Activated CD4-positive, alpha-beta T cell treated with anti-CD3 and anti-CD28 coated beads, Interleukin-2, amount 10 ng/mL, durations not matched to agents 7 days and 5 days (primary cell): Measurements from ENCODE around the gene TEX261. TPM values are rescaled to one million over a fixed set of nuclear protein-coding genes. Genes with fewer than 3 reads are reported as not detected.

ENCODE experiments used
- CTCF ChIA-PET: fragments of 350-600 bp; sonication (Branson Sonifier 250); formaldehyde crosslinking; loops from one replicate; lab custom pipeline; 2021; ENCODE audit warnings: antibody characterized with exemption; lab: Charles Lee
- POLR2A ChIA-PET: fragments of 350-600 bp; sonication (Branson Sonifier 250); formaldehyde crosslinking; loops from one replicate; lab custom pipeline; 2021; ENCODE audit warnings: antibody characterized with exemption; lab: Charles Lee
- DNase-seq: peaks from one replicate; pipeline ENCODE4 v3.0.0-alpha.2; 2020
- H3K27ac Mint-ChIP-seq: one replicate; pipeline ENCODE4 v1.8.0; 2021; ENCODE audit warnings: mild to moderate bottlenecking, moderate library complexity, mixed read lengths
- H3K27me3 Mint-ChIP-seq: one replicate; pipeline ENCODE4 v1.8.0; 2021; ENCODE audit warnings: mixed read lengths
- H3K36me3 Mint-ChIP-seq: one replicate; pipeline ENCODE4 v1.8.0; 2021; ENCODE audit warnings: low read depth, mixed read lengths
- H3K4me1 Mint-ChIP-seq: one replicate; pipeline ENCODE4 v1.8.0; 2021; ENCODE audit warnings: mixed read lengths
- H3K4me3 Mint-ChIP-seq: one replicate; pipeline ENCODE4 v1.8.0; 2021; ENCODE audit warnings: mild to moderate bottlenecking, moderate library complexity, mixed read lengths
- H3K9me3 Mint-ChIP-seq: one replicate; pipeline ENCODE4 v1.8.0; 2021; ENCODE audit warnings: mixed read lengths
- total RNA-seq, 2 experiments: library from RNA; stranded (reverse); gene quantifications; one replicate each; pipeline ENCODE4 v1.2.3, GENCODE V29; 2021

Gene TEX261
- total RNA-seq, 2 experiments from 2014 or later = 58.2 to 69.0 TPM

- Mint-ChIP-seq H3K9me3 (no peaks in the 10 kb centered on the region), H3K27me3 (peaks cover 16% of the 10 kb centered on the region), H3K4me3 (no peak overlapping the region), H3K27ac (peak overlapping the region; percentile 10), H3K36me3 (peaks cover 3% of the 10 kb centered on the region), H3K4me1 (peaks cover 17% of the 10 kb centered on the region)
- DNase-seq = no peak
- POLR2A ChIA-PET = no interaction called here
- CTCF ChIA-PET = interaction anchor here (1.2 to 2.1 kb wide), 3 partner anchors 9 to 186 kb away, joined by 3 to 6 read pairs (median 5); no protein-coding TSS in a partner anchor
Observed at GRCh38 chr2:70975237-70975636, 19.4 kb downstream of the TEX261 start.

GRCh38 chr2:70974592-70974991, 20.1 kb downstream of the TEX261 start:
- DNase-seq = no peak
- ChIA-PET POLR2A (no interaction called here), CTCF (interaction anchor here (1.0 to 2.1 kb wide), 4 partner anchors 10 to 185 kb away, joined by 3 to 6 read pairs (median 4); no protein-coding TSS in a partner anchor)
- Mint-ChIP-seq H3K27ac (no peak overlapping the region), H3K27me3 (peaks cover 20% of the 10 kb centered on the region), H3K4me1 (peaks cover 17% of the 10 kb centered on the region), H3K36me3 (peaks cover 3% of the 10 kb centered on the region), H3K9me3 (no peaks in the 10 kb centered on the region), H3K4me3 (no peak overlapping the region)

GRCh38 chr2:70967189-70967588, 27.5 kb downstream of the TEX261 start:
- no peak overlapping the region for H3K4me3 Mint-ChIP-seq
- CTCF ChIA-PET = interaction anchor here (1.2 to 2.2 kb wide), 4 partner anchors 17 to 96 kb away, joined by 4 to 8 read pairs (median 6); no protein-coding TSS in a partner anchor
- peaks cover 52% of the 10 kb centered on the region for H3K27me3 Mint-ChIP-seq
- no peaks in the 10 kb centered on the region for H3K36me3 Mint-ChIP-seq
- no peak for DNase-seq
- no peaks in the 10 kb centered on the region for H3K9me3 Mint-ChIP-seq
- peaks cover 7% of the 10 kb centered on the region for H3K4me1 Mint-ChIP-seq
- H3K27ac Mint-ChIP-seq = no peak overlapping the region
- POLR2A ChIA-PET = interaction anchor here (0.7 kb wide), 1 partner anchor 18 kb away, joined by 3 read pairs; no protein-coding TSS in a partner anchor

- Mint-ChIP-seq H3K4me1 (peaks cover 7% of the 10 kb centered on the region), H3K27ac (no peak overlapping the region), H3K27me3 (peaks cover 52% of the 10 kb centered on the region), H3K4me3 (no peak overlapping the region), H3K9me3 (no peaks in the 10 kb centered on the region), H3K36me3 (no peaks in the 10 kb centered on the region)
- CTCF ChIA-PET = interaction anchor here (0.6 to 3.1 kb wide), 8 partner anchors 12 to 600 kb away, joined by 3 to 11 read pairs (median 4); partner anchors contain the start of gene ANKRD53
- DNase-seq = no peak
- POLR2A ChIA-PET = interaction anchor here (0.7 kb wide), 1 partner anchor 17 kb away, joined by 3 read pairs; no protein-coding TSS in a partner anchor
Observed at GRCh38 chr2:70966681-70967080, 28.0 kb downstream of the TEX261 start.

- Mint-ChIP-seq H3K27ac (no peak overlapping the region), H3K9me3 (no peaks in the 10 kb centered on the region), H3K4me1 (peaks cover 7% of the 10 kb centered on the region), H3K4me3 (peak overlapping the region; percentile 83), H3K27me3 (peaks cover 46% of the 10 kb centered on the region), H3K36me3 (no peaks in the 10 kb centered on the region)
- CTCF ChIA-PET = interaction anchor here (0.6 to 3.1 kb wide), 9 partner anchors 10 to 155 kb away, joined by 3 to 15 read pairs (median 5); partner anchors contain the start of gene ANKRD53
- POLR2A ChIA-PET = no interaction called here
- DNase-seq = no peak
Observed at GRCh38 chr2:70965506-70965905, 29.2 kb downstream of the TEX261 start.

- Mint-ChIP-seq H3K27ac (no peak overlapping the region), H3K27me3 (peaks cover 40% of the 10 kb centered on the region), H3K4me1 (peaks cover 7% of the 10 kb centered on the region), H3K4me3 (peak overlapping the region; percentile 83), H3K9me3 (no peaks in the 10 kb centered on the region), H3K36me3 (no peaks in the 10 kb centered on the region)
- POLR2A ChIA-PET = no interaction called here
- peak; percentile 83 for DNase-seq
- CTCF ChIA-PET = interaction anchor here (0.5 to 3.1 kb wide), 10 partner anchors 10 to 94 kb away, joined by 3 to 15 read pairs (median 4); partner anchors contain the start of gene ANKRD53
Observed at GRCh38 chr2:70964596-70965386, 29.9 kb downstream of the TEX261 start.

GRCh38 chr2:70964133-70964532, 30.5 kb downstream of the TEX261 start:
- Mint-ChIP-seq H3K27ac (no peak overlapping the region), H3K9me3 (no peaks in the 10 kb centered on the region), H3K4me3 (no peak overlapping the region), H3K27me3 (peaks cover 36% of the 10 kb centered on the region), H3K4me1 (peaks cover 7% of the 10 kb centered on the region), H3K36me3 (no peaks in the 10 kb centered on the region)
- ChIA-PET CTCF (interaction anchor here (0.5 to 3.1 kb wide), 8 partner anchors 9 to 94 kb away, joined by 3 to 15 read pairs (median 4); no protein-coding TSS in a partner anchor), POLR2A (no interaction called here)
- DNase-seq = no peak

GRCh38 chr2:70962885-70963878, 31.5 kb downstream of the TEX261 start:
- DNase-seq = peak; percentile 5
- H3K27me3 Mint-ChIP-seq = peaks cover 30% of the 10 kb centered on the region
- ChIA-PET CTCF (interaction anchor here (0.7 to 3.1 kb wide), 6 partner anchors 15 to 93 kb away, joined by 3 to 15 read pairs (median 8); no protein-coding TSS in a partner anchor), POLR2A (no interaction called here)
- no peaks in the 10 kb centered on the region for H3K36me3 Mint-ChIP-seq
- no peaks in the 10 kb centered on the region for H3K9me3 Mint-ChIP-seq
- H3K27ac Mint-ChIP-seq = no peak overlapping the region
- no peak overlapping the region for H3K4me3 Mint-ChIP-seq
- H3K4me1 Mint-ChIP-seq = peaks cover 11% of the 10 kb centered on the region

- peaks cover 19% of the 10 kb centered on the region for H3K4me1 Mint-ChIP-seq
- no peaks in the 10 kb centered on the region for H3K36me3 Mint-ChIP-seq
- peak; percentile 5 for DNase-seq
- H3K9me3 Mint-ChIP-seq = no peaks in the 10 kb centered on the region
- POLR2A ChIA-PET = no interaction called here
- H3K27ac Mint-ChIP-seq = no peak overlapping the region
- H3K4me3 Mint-ChIP-seq = no peak overlapping the region
- CTCF ChIA-PET = interaction anchor here (0.7 to 2.5 kb wide), 5 partner anchors 14 to 127 kb away, joined by 3 to 14 read pairs (median 4); partner anchors contain the start of gene CD207
- peaks cover 25% of the 10 kb centered on the region for H3K27me3 Mint-ChIP-seq
Observed at GRCh38 chr2:70962211-70962884, 32.3 kb downstream of the TEX261 start.

- ChIA-PET CTCF (interaction anchor here (1.2 to 2.5 kb wide), 4 partner anchors 14 to 126 kb away, joined by 3 to 14 read pairs (median 4); partner anchors contain the start of gene CD207), POLR2A (no interaction called here)
- H3K4me3 Mint-ChIP-seq = no peak overlapping the region
- DNase-seq = no peak
- no peaks in the 10 kb centered on the region for H3K36me3 Mint-ChIP-seq
- no peak overlapping the region for H3K27ac Mint-ChIP-seq
- H3K9me3 Mint-ChIP-seq = no peaks in the 10 kb centered on the region
- H3K27me3 Mint-ChIP-seq = peaks cover 20% of the 10 kb centered on the region
- peaks cover 19% of the 10 kb centered on the region for H3K4me1 Mint-ChIP-seq
Observed at GRCh38 chr2:70961648-70961994, 33.1 kb downstream of the TEX261 start.

GRCh38 chr2:70960833-70961647, 33.6 kb downstream of the TEX261 start:
- H3K4me3 Mint-ChIP-seq = no peak overlapping the region
- H3K9me3 Mint-ChIP-seq = no peaks in the 10 kb centered on the region
- no peak overlapping the region for H3K27ac Mint-ChIP-seq
- H3K27me3 Mint-ChIP-seq = peaks cover 21% of the 10 kb centered on the region
- H3K36me3 Mint-ChIP-seq = no peaks in the 10 kb centered on the region
- CTCF ChIA-PET = interaction anchor here (1.2 to 2.5 kb wide), 4 partner anchors 13 to 125 kb away, joined by 3 to 14 read pairs (median 4); partner anchors contain the start of gene CD207
- POLR2A ChIA-PET = no interaction called here
- peak; percentile 5 for DNase-seq
- H3K4me1 Mint-ChIP-seq = peaks cover 19% of the 10 kb centered on the region
